ENCODE results near the gene TEKT3.

The TEKT3 gene

GRCh38 chr17:15289285-15290183 lies 51.9 kb downstream of the TEKT3 start:
- no peak for DNase-seq

DNA sequence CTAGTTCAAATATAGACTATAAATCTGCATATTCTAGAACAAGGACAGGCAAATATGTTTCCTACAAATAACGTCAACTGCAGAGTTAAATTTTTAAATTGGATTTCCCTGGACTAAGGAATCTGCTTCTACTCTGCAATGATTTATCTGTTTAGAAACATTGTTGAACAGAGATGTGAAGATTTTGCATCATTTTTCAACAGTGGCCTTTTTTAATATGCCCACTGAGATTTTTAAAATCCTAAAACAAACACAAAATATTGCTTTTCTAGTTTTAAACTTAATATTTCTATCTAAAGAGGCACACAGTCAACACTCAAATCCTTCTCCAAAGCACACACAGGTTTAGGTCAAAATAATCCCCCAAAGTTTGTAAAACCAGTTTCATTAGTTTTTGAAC lies 52.5 kb downstream of the TEKT3 start:
- no peak for DNase-seq

- no peak for DNase-seq
These were observed 53.7 kb downstream of the TEKT3 start for GRCh38 chr17:15287538-15288267.

GRCh38 chr17:15285466-15285865 lies 55.9 kb downstream of the TEKT3 start:
- DNase-seq = no peak

DNA sequence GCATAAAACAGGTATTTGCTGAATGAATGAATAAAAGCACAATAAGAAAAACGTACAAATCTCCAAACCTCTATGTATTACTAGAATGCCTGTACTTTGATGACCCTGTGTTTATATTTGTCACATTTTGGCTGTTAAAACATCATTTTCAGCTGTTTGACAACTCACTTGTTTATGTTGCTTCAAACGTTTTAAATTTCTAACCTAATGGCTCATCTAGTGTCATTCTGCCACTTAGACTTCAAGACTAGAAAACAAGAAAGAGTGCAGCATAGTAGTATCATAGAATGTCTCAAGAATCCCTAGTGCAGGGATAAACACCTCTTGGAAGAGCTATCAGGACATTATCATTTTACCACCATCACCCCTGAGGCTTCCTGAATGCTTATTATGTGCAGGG lies 56.9 kb downstream of the TEKT3 start:
- DNase-seq = no peak

GRCh38 chr17:15284107-15284506 lies 57.3 kb downstream of the TEKT3 start:
- DNase-seq = no peak

DNA sequence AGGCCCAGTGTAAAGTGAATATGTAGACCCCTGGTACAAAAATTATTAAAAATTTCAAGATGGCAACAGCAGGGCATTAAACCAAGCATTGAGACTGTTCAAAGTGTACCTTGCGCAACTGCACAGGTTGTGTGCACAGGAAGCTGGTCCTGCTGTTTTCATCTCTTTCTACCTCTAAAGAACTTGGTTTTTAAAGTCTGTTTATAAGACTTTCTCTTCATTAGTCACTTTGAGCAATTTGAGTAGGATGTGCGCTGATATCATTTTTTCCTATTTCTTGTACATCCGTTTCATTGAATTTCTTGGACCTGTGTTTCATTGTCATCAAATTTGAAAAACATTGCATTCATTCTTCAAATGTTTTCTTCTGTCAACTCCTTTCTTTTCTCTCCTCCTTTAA lies 59.5 kb downstream of the TEKT3 start:
- DNase-seq = no peak

DNA sequence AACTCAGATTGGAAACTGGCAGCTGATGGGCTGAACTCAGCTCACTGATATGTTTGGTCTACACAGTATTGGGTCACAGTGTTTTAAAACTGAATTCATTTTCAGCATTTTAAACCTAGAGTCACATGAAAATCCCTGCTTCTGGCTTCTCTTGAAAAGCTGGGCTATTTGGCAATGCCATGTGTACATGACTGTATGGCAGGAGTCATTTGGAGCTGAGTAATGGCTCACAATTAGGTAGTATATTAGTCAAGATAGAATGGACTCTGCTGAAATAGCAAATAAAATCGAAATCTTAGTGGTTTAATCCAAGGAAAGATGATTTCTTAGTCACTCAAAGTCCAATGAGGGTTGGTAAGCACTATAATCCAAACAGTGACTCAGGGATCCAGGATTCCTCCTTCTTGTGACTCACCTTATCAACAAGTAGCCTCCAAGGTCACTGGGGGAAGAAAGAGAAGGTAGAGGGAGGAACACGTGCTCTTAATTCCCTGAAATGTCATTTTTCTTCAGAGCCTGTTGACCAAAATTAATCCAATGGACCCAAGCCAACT lies 62.4 kb downstream of the TEKT3 start:
- no peak for DNase-seq

DNA sequence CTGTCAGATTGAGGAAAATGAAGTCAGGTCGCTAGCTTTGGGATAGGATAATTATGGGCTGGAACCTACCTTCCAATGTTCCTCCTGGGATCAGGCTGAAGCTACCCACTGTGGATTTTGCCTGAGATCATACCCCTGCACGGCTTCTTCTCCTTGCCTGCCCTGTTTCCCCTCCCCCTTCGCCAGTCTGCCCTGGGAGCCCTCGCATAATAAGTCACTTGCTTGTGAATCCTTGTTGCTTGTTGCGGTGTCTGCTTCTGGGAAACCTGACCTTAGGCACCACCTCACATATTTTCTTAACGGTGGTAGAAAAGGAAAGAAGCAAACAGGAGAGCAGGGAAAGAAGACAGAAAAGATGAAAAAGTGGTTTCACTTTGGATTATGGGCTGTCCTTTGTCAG lies 63.0 kb downstream of the TEKT3 start:
- no peak for DNase-seq

DNA sequence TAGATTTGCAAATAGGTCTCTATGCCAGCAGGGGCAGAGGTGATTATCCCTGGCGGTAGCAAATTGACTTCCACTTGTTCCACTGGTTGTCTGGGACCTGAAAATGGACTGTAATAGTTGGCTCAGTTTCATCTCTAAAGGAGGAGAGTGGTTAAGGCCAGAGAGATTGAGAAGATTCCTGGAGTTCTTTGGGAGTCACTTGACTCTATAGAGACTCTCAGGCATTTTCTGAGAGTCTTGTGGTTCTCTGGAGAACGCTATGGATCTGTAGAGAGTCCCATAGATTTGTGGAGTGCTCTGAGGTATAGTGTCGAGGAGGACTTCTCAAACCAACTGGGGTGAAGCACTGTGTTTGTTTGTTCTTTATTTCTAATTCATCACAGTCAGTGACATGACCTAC lies 67.4 kb downstream of the TEKT3 start:
- DNase-seq = no peak

GRCh38 chr17:15273141-15273793 lies 68.1 kb downstream of the TEKT3 start:
- DNase-seq = no peak

DNA sequence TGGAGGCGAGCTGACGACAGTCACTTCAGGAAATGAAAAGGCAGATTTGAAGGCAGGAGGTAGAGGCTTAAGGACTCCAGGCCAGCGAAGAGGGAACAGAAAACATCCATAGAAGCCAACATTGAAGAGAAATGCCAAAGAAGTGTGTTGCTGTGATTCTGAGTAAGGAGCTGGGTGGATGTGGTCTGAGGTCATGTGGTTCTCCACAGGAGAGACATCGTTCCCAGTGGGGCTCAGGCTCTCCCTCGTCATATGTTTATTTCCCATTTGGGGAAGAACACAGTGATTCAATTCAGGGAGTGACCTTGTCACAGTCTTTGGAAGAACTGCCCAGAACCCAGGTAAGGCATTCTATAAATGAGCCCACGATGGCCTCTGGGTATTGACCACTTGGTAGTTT lies 69.7 kb downstream of the TEKT3 start:
- DNase-seq = no peak

GRCh38 chr17:15270628-15271381 lies 70.6 kb downstream of the TEKT3 start:
- no peak for DNase-seq

DNA sequence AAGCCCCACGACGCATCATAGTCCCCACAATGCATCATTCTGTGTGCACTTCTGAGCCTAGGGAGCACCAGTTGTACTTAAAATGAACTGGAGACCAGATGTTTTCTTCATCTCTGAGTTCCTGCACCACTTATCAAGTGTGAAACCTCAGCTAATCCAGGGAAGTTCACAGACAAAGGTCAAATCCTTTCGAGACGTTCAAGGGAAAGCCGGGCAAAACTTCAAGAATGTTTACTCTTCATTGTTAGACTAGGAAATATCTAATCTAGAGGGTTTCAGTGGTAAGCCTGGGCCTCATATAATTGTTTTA lies 71.7 kb downstream of the TEKT3 start:
- no peak for DNase-seq

GRCh38 chr17:15269087-15269779 lies 72.2 kb downstream of the TEKT3 start:
- no peak for DNase-seq

DNA sequence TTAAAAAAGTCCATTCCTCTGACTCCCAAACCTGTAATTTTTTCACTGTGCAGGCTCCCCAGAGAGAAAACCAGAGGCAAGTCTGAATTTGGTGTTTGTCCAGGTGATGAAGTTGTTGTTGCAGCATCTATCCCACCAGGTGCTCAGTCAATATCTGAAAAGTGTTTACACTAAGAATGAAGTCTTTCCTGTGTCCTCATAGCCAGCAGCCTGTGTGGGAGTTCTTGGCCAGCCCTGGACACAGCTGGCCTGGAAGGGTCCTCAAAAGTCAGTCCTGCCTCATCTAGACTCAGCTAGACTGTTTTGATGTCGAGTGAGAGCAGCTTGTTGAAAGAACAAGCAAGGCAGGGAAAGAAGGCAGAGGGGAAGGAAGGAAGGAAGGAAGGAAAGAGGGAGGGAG lies 72.9 kb downstream of the TEKT3 start:
- no peak for DNase-seq

GRCh38 chr17:15267996-15268395 lies 73.4 kb downstream of the TEKT3 start:
- no peak for DNase-seq

- DNase-seq = no peak
These were observed 74.9 kb downstream of the TEKT3 start for GRCh38 chr17:15266325-15267125.

DNA sequence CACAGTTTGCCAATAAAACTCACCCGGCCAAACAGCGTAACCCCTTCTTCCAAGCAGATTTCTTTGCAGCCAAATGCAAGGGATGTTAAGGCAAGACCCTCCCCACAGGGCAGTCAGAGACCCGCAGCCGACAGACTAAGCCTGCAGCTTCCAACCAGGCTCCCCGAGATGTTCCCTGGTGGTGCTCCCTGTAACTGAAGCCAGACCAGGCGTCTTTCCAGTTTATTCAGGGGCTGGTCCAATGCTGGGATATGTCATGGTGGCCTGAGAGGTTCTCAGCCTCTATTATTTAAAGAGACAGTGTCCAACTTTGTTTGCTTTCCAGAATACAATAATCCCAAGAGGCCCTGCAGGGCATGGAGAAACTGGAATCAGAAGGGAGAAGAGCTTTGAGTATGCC lies 76.3 kb downstream of the TEKT3 start, which contains the start of gene PMP22:
Gene PMP22 (minus strand): TSS at position 196 of the 400 bp plus-strand sequence. CDS start 4,599 bp downstream, outside the sequence.
- DNase-seq = no peak

DNA sequence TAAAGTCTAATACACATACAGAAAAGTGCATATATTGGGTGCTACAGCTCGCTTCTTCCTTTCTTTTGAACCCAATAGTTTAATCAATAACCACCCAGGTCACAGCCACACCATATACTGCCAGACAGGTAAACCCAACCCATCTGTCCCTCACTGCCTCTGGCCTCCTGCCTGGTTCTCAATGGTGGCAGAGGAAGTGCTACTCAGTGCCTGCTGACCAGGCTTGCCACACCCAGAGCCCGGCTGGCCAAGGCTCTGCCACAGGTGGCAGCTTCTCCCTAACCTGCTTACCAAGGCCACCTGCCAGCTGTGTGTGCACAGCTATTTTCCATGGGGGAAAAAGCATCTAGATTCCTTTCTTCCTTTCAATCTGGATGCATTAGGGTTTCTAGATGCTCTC lies 76.9 kb downstream of the TEKT3 start:
- DNase-seq = no peak

- DNase-seq = no peak
These were observed 77.7 kb downstream of the TEKT3 start for GRCh38 chr17:15263680-15264079.
